ENCODE results near the gene UFL1.

The UFL1 gene

GRCh38 chr6:96571551-96571950 lies 49.9 kb downstream of the UFL1 start:
- DNase-seq (ENCODE audit: low read depth in 3 of 3, low spot score in 1 of 3): no peak

DNA sequence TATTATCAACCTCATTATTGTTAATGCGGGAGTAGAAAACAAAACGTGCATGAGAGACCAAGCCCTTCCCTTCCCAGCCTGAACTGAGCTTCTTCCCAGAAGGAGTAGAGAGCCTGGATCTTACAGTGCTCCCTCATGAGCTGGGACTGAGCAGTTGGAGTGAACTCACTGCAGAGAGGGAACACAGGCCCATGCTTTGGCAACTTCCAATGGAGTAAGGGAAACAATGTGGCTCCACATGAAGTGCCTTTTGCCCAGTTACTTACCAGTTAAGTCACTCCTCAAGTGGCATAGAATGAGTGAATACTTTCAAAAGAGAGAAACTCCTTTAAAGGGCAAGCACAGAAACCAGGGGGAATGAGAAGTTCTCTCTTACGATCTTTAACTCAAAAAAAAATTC lies 53.8 kb downstream of the UFL1 start:
- DNase-seq (ENCODE audit: low read depth in 3 of 3, low spot score in 1 of 3): no peak

- no peak for DNase-seq (ENCODE audit: low read depth in 3 of 3, low spot score in 1 of 3)
Observed at GRCh38 chr6:96576221-96576620, 54.6 kb downstream of the UFL1 start.

DNA sequence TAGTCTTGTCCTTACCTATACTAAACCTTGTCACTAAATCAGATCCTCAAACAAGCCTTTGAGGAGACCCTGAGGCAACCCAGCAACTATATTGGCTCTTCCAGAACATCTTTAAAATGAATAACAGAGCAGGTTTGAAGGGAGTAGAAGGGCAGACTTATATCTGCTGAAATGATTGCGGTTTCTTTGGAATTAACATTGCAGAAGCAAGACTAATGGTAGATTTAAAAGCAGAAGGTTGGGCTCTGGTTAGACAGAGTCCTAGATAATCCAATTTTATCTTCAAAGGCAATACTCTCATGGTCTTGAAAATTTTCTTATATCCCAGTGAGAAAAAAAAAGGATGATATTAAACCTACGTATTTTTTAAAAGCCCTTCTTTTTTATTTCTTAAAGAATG lies 60.4 kb downstream of the UFL1 start:
- DNase-seq (ENCODE audit: low read depth in 3 of 3, low spot score in 1 of 3): no peak

GRCh38 chr6:96582436-96582835 lies 60.8 kb downstream of the UFL1 start:
- DNase-seq (ENCODE audit: low read depth in 3 of 3, low spot score in 1 of 3): no peak

DNA sequence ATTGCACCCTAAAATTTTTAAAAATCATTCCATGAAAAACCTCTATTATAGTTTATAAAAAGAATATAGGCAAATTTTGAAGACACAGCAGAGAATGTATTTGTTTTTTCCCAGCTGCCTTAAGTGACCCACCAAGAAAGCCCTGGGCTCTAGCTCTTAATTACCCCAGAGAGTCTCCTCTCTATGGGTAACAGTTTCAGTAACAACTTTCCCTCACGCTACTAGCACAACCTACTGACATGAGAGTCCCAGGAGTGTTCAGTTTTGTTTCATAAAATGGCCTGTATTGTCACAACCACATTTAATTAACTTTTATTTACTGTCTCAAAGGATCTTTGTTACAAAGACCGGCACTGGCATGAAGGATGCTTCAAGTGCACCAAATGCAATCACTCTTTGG lies 82.8 kb downstream of the UFL1 start:
- DNase-seq (ENCODE audit: low read depth in 3 of 3, low spot score in 1 of 3): no peak

Data from stimulated activated CD4-positive, alpha-beta T cell treated with anti-CD3 and anti-CD28 coated beads, TNF-alpha, amount 100 ng/mL, for 1 hour (primary cell).